Prostate gland (tissue), 2 donors: ENCODE measurements around the gene SLC39A6. TPM values are rescaled to one million over a fixed set of nuclear protein-coding genes. Genes with fewer than 3 reads are reported as not detected.

Source experiments
- DNase-seq: peaks from one replicate; pipeline ENCODE4 v3.0.0-alpha.2; 2019; ENCODE audit warnings: low spot score
- H3K27ac ChIP-seq, 2 donors: fragments of 200-600 bp; sonication (generic); 2 replicates each; pipeline ENCODE4 v1.5.1; 2017 to 2019
- H3K27me3 ChIP-seq: fragments of 200-600 bp; sonication (generic); replicated peaks from 2 replicates; pipeline ENCODE4 v1.5.1; 2019; ENCODE audit not compliant: insufficient read depth
- H3K36me3 ChIP-seq, 2 donors: fragments of 200-600 bp; sonication (generic); 1 replicate in 1 of 2; 2 replicates in 1 of 2; pipeline versions ENCODE4 v1.5.1 to v1.8.1; 2017 to 2019
- H3K4me1 ChIP-seq: fragments of 200-600 bp; sonication (generic); replicated peaks from 2 replicates; pipeline ENCODE4 v1.5.1; 2019
- H3K4me3 ChIP-seq, 2 donors: fragments of 200-600 bp; sonication (generic); 2 replicates each; pipeline ENCODE4 v1.5.1; 2017 to 2019
- H3K9me3 ChIP-seq: fragments of 200-600 bp; sonication (generic); 2 replicates; pipeline ENCODE4 v1.5.1; 2017
- CTCF ChIP-seq, 4 experiments: fragments of 200-600 bp in 2 of 4; fragments of 450-650 bp in 2 of 4; sonication (generic) in 2 of 4; IDR thresholded peaks; 1 replicate in 3 of 4; 2 replicates in 1 of 4; pipeline ENCODE4 v1.5.1; 2016 to 2019; ENCODE audit warnings: antibody characterized with exemption in 4 of 4, mild to moderate bottlenecking in 2 of 4, moderate library complexity in 2 of 4
- POLR2A ChIP-seq: fragments of 450-650 bp; IDR thresholded peaks from one replicate; pipeline ENCODE4 v1.6.1; 2016; ENCODE audit warnings: antibody characterized with exemption, mild to moderate bottlenecking
- POLR2AphosphoS5 ChIP-seq: sonication (generic); formaldehyde crosslinking; IDR thresholded peaks from one replicate; pipeline ENCODE4 v1.6.1; 2017; ENCODE audit warnings: antibody characterized with exemption
- WGBS: methylation state at CpG from one replicate; pipeline ENCODE4 v1.1.5; 2018; 5-methylcytosine and 5-hydroxymethylcytosine counted together
- intact Hi-C: fragments of 100-400 bp; cut with DNase I; formaldehyde crosslinking; loops from one replicate; pipeline ENCODE4 v1.14.2; 2022
- total RNA-seq, 2 donors: library from RNA; depleted of rRNA; stranded (reverse); fragments of >200 nt; gene quantifications; one replicate each; pipeline ENCODE4 v1.1.0, GENCODE V29; 2016

Gene SLC39A6
- total RNA-seq, 2 donors from 2014 or later: 112 to 379 TPM

- WGBS: 81% methylated on average over 4 of the region's 4 CpGs
- TF ChIP-seq CTCF (IDR thresholded peaks at IDR 0.05) (no peak), POLR2A (no peak), POLR2AphosphoS5 (no peak)
- intact Hi-C loops: no loop called here
These were observed 31.8 kb upstream of the SLC39A6 start for GRCh38 chr18:36160959-36161371.

GRCh38 chr18:36158266-36158867, 29.2 kb upstream of the SLC39A6 start:
- DNase-seq: no peak
- intact Hi-C loops: no loop called here
- H3K4me1 ChIP-seq: no peaks in the 10 kb centered on the region
- 73% methylated on average over 5 of the region's 5 CpGs for WGBS
- TF ChIP-seq POLR2A (no peak), CTCF (IDR thresholded peaks at IDR 0.05) (no peak), POLR2AphosphoS5 (no peak)
- H3K4me3 ChIP-seq: no peak overlapping the region
- no peaks in the 10 kb centered on the region for H3K27me3 ChIP-seq
- H3K27ac ChIP-seq: no peak overlapping the region
- peaks cover 0 to 5% of the 10 kb centered on the region in 2 donors for H3K36me3 ChIP-seq
- no peaks in the 10 kb centered on the region for H3K9me3 ChIP-seq

More at GRCh38 chr18:36160959-36161371, 31.8 kb upstream of the SLC39A6 start:
- H3K27ac ChIP-seq: no peak overlapping the region
- no peaks in the 10 kb centered on the region for H3K9me3 ChIP-seq
- no peaks in the 10 kb centered on the region for H3K27me3 ChIP-seq
- no peaks in the 10 kb centered on the region for H3K4me1 ChIP-seq
- no peak overlapping the region for H3K4me3 ChIP-seq
- H3K36me3 ChIP-seq: peaks cover 5 to 7% of the 10 kb centered on the region in 2 donors
- no peak for DNase-seq

- Histone ChIP-seq H3K27me3 (no peaks in the 10 kb centered on the region), H3K9me3 (no peaks in the 10 kb centered on the region), H3K36me3 (peaks cover 0 to 5% of the 10 kb centered on the region in 2 donors), H3K27ac (no peak overlapping the region), H3K4me3 (no peak overlapping the region), H3K4me1 (no peaks in the 10 kb centered on the region)
- intact Hi-C loops: no loop called here
- TF ChIP-seq POLR2A: no peak
- TF ChIP-seq POLR2AphosphoS5: no peak
- no peak for TF ChIP-seq CTCF (IDR thresholded peaks at IDR 0.05)
- DNase-seq: no peak
These were observed 28.3 kb upstream of the SLC39A6 start for GRCh38 chr18:36157441-36157840.

- Histone ChIP-seq H3K27ac (no peak overlapping the region), H3K36me3 (peaks cover 0 to 5% of the 10 kb centered on the region in 2 donors), H3K9me3 (no peaks in the 10 kb centered on the region), H3K27me3 (no peaks in the 10 kb centered on the region), H3K4me3 (no peak overlapping the region), H3K4me1 (no peaks in the 10 kb centered on the region)
- intact Hi-C loops: no loop called here
- 97% methylated on average over 7 of the region's 7 CpGs for WGBS
- TF ChIP-seq POLR2A (no peak), CTCF (IDR thresholded peaks at IDR 0.05) (no peak), POLR2AphosphoS5 (no peak)
- no peak for DNase-seq
These were observed 27.0 kb upstream of the SLC39A6 start for GRCh38 chr18:36155851-36156757.
